ENCODE results near the gene MRTO4. TPM values are rescaled to one million over a fixed set of nuclear protein-coding genes. Genes with fewer than 3 reads are reported as not detected.
A peak's percentile ranks its signal among the peaks of the same experiment; 100 is the strongest.
"Not testable (repeated sequence)": the region's sequence is repeated elsewhere in the genome, so short reads cannot be mapped to it uniquely, and the experiment has no call there.

Gene MRTO4
- total RNA-seq, 1 experiment from 2014 or later = 61.5 TPM

GRCh38 chr1:19222979-19223824, 28.4 kb upstream of the MRTO4 start:
- no peak for DNase-seq (ENCODE audit: low read depth)

GRCh38 chr1:19229229-19229628, 22.4 kb upstream of the MRTO4 start:
- DNase-seq (ENCODE audit: low read depth) = no peak

- DNase-seq (ENCODE audit: low read depth) = no peak
These were observed 21.7 kb upstream of the MRTO4 start for GRCh38 chr1:19229828-19230325.

- not testable (repeated sequence) for DNase-seq (ENCODE audit: low read depth)
These were observed 19.7 kb upstream of the MRTO4 start for GRCh38 chr1:19231736-19232523.

GRCh38 chr1:19232524-19232846, 19.1 kb upstream of the MRTO4 start:
- DNase-seq (ENCODE audit: low read depth) = no peak

GRCh38 chr1:19234224-19234623, 17.4 kb upstream of the MRTO4 start:
- no peak for DNase-seq (ENCODE audit: low read depth)

GRCh38 chr1:19239876-19240275, 11.7 kb upstream of the MRTO4 start:
- no peak for DNase-seq (ENCODE audit: low read depth)

- peak; percentile 65 for DNase-seq (ENCODE audit: low read depth)
These were observed 10.7 kb upstream of the MRTO4 start for GRCh38 chr1:19240673-19241538.

GRCh38 chr1:19250629-19251304, 838 bp upstream of the MRTO4 start:
- DNase-seq (ENCODE audit: low read depth) = peak; percentile 4

GRCh38 chr1:19254416-19254815, 2.8 kb downstream of the MRTO4 start:
- DNase-seq (ENCODE audit: low read depth) = no peak

- no peak for DNase-seq (ENCODE audit: low read depth)
These were observed 3.7 kb downstream of the MRTO4 start for GRCh38 chr1:19255288-19255687.

- not testable (repeated sequence) for DNase-seq (ENCODE audit: low read depth)
These were observed 4.7 kb downstream of the MRTO4 start for GRCh38 chr1:19256301-19256700.

- DNase-seq (ENCODE audit: low read depth) = peak; percentile 3
These were observed 5.7 kb downstream of the MRTO4 start for GRCh38 chr1:19257178-19257914.

- no peak for DNase-seq (ENCODE audit: low read depth)
These were observed 6.7 kb downstream of the MRTO4 start for GRCh38 chr1:19258353-19258752.

GRCh38 chr1:19260211-19261138, 8.9 kb downstream of the MRTO4 start:
- peak; percentile 98 for DNase-seq (ENCODE audit: low read depth)

GRCh38 chr1:19262047-19262446, 10.4 kb downstream of the MRTO4 start:
- DNase-seq (ENCODE audit: low read depth) = no peak

- DNase-seq (ENCODE audit: low read depth) = no peak
These were observed 11.1 kb downstream of the MRTO4 start for GRCh38 chr1:19262744-19263143.

- DNase-seq (ENCODE audit: low read depth) = no peak
These were observed 16.8 kb downstream of the MRTO4 start for GRCh38 chr1:19268445-19268844.
